HepG2 (cell line): ENCODE results near the gene LRIG1. TPM values are rescaled to one million over a fixed set of nuclear protein-coding genes. Genes with fewer than 3 reads are reported as not detected.
A peak's percentile ranks its signal among the peaks of the same experiment; 100 is the strongest.

Experiments
- ATAC-seq: fragments of 200-7000 bp; cut with Tn5 transposase; 3 replicates; pipeline ENCODE4 v1.9.1; 2020; ENCODE audit warnings: mild to moderate bottlenecking, moderate library complexity
- BruUV-seq: library from RNA; stranded (reverse); fragments of 400-500 nt; replicated peaks from 2 replicates; lab custom pipeline; 2021; lab: Mats Ljungman, UMichigan
- CTCF ChIA-PET: fragments of 300-600 bp; formaldehyde crosslinking; extraction: SDS; loops from one replicate; lab custom pipeline; 2021; ENCODE audit warnings: low total read pairs, inconsistent platforms, low intra/inter-chr PET ratio; lab: Yijun Ruan, JAX
- POLR2A ChIA-PET: fragments of 350-600 bp; sonication (Branson Sonifier 250); formaldehyde crosslinking; loops from one replicate; lab custom pipeline; 2020; ENCODE audit warnings: antibody characterized with exemption, inconsistent platforms; lab: Yijun Ruan, JAX
- DNase-seq: peaks from one replicate; pipeline ENCODE4 v3.0.0-alpha.2; 2015; ENCODE audit warnings: low spot score
- FAIRE-seq: peaks from 3 replicates; lab custom pipeline; 2011; peaks lifted over from hg19 to GRCh38; lab: Jason Lieb, UNC
- H2AFZ ChIP-seq: one replicate; pipeline ENCODE4 v1.6.1; 2011; ENCODE audit warnings: low read length, inconsistent platforms
- H3K27ac ChIP-seq: fragments of 300-600 bp; 3 replicates; pipeline ENCODE4 v1.8.0; 2011; ENCODE audit warnings: mixed run types, mild to moderate bottlenecking, mixed read lengths, low read length, inconsistent platforms; ENCODE audit not compliant: insufficient read depth; ENCODE audit errors: extremely low read length
- H3K27me3 ChIP-seq, 2 experiments: fragments of 200-600 bp in 1 of 2; 2 replicates in 1 of 2; 3 replicates in 1 of 2; pipeline versions ENCODE4 v1.6.0 to v1.8.0; 2011; ENCODE audit warnings: low read length in 2 of 2, mild to moderate bottlenecking in 2 of 2, moderate library complexity in 2 of 2, inconsistent platforms in 1 of 2; ENCODE audit not compliant: insufficient read depth in 2 of 2, control insufficient read depth in 1 of 2
- H3K36me3 ChIP-seq, 2 experiments: fragments of 200-600 bp in 1 of 2; replicated peaks in 1 of 2; 2 replicates in 1 of 2; 3 replicates in 1 of 2; pipeline versions ENCODE4 v1.5.1 to v1.8.0; 2011; ENCODE audit warnings: low read length in 2 of 2, inconsistent platforms in 1 of 2; ENCODE audit not compliant: insufficient read depth in 2 of 2, control insufficient read depth in 1 of 2
- H3K4me1 ChIP-seq: 2 replicates; pipeline ENCODE4 v1.5.1; 2012; ENCODE audit warnings: low read length, inconsistent platforms; ENCODE audit not compliant: insufficient read depth
- H3K4me2 ChIP-seq: 2 replicates; pipeline ENCODE4 v1.6.0; 2011; ENCODE audit warnings: low read depth, low read length, inconsistent platforms
- H3K4me3 ChIP-seq, 3 experiments: fragments of 200-600 bp in 1 of 3; sonication (generic), shearing (Covaris generic) in 1 of 3; replicated peaks in 1 of 3; 2 replicates each; pipeline ENCODE4 v1.5.1; 2011 to 2016; ENCODE audit warnings: low read length in 3 of 3, inconsistent platforms in 2 of 3, low read depth in 2 of 3, mild to moderate bottlenecking in 2 of 3, control low read depth in 1 of 3, mixed read lengths in 1 of 3; ENCODE audit not compliant: insufficient read depth in 1 of 3
- H3K79me2 ChIP-seq: one replicate; pipeline ENCODE4 v1.6.1; 2011; ENCODE audit warnings: low read length, inconsistent platforms; ENCODE audit not compliant: insufficient read depth
- H3K9ac ChIP-seq: 2 replicates; pipeline ENCODE4 v1.6.0; 2011; ENCODE audit warnings: mild to moderate bottlenecking, low read depth, low read length, inconsistent platforms; ENCODE audit not compliant: insufficient read depth
- H3K9me3 ChIP-seq: 2 replicates; pipeline ENCODE4 v1.5.1; 2012; ENCODE audit warnings: mild to moderate bottlenecking, low read length
- H4K20me1 ChIP-seq: 2 replicates; pipeline ENCODE4 v1.6.0; 2011; ENCODE audit warnings: inconsistent platforms, mild to moderate bottlenecking, low read length, moderate library complexity; ENCODE audit not compliant: insufficient read depth
- ELF4 ChIP-seq: sonication (generic); formaldehyde crosslinking; IDR thresholded peaks from 2 replicates; pipeline ENCODE4 v1.5.0; 2020; ENCODE audit warnings: missing genetic modification reagents, mild to moderate bottlenecking, moderate library complexity, borderline replicate concordance
- HNF4A ChIP-seq: sonication (generic); formaldehyde crosslinking; IDR thresholded peaks from 2 replicates; pipeline ENCODE4 v1.4.0; 2020; ENCODE audit warnings: missing genetic modification reagents
- HOXA5 ChIP-seq: sonication (generic); formaldehyde crosslinking; IDR thresholded peaks from 2 replicates; pipeline ENCODE4 v1.4.0; 2020; ENCODE audit warnings: missing genetic modification reagents
- PCBP2 ChIP-seq: fragments of 200-400 bp; formaldehyde crosslinking; optimal IDR thresholded peaks from 2 replicates; pipeline ENCODE3; 2018; ENCODE audit warnings: low read length, low read depth; ENCODE audit not compliant: poor library complexity, severe bottlenecking
- ZC3H4 ChIP-seq: sonication (generic); formaldehyde crosslinking; IDR thresholded peaks from 2 replicates; pipeline ENCODE4 v1.4.0; 2020; ENCODE audit warnings: missing genetic modification reagents, borderline replicate concordance
- ZNF615 ChIP-seq: sonication (generic); formaldehyde crosslinking; IDR thresholded peaks from 2 replicates; pipeline ENCODE4 v1.5.0; 2020; ENCODE audit warnings: mild to moderate bottlenecking, missing genetic modification reagents, borderline replicate concordance
- WGBS: methylation state at CpG from one replicate; pipeline ENCODE4 v1.1.6; 2017; ENCODE audit warnings: low lambda C conversion rate; 5-methylcytosine and 5-hydroxymethylcytosine counted together
- in situ Hi-C: cut with HindIII; loops from 2 replicates; pipeline ENCODE4 v1.10.0; 2017; ENCODE audit warnings: low pct_unique_long_range_greater_than_20kb; ENCODE audit not compliant: extremely low pct_ligation_motif_present
- intact Hi-C: fragments of 100-400 bp; cut with micrococcal nuclease; formaldehyde crosslinking; loops from one replicate; pipeline ENCODE4 v1.10.0; 2022; ENCODE audit not compliant: unreplicated experiment
- polyA plus RNA-seq, 8 experiments: library from polyadenylated mRNA; depleted of rRNA in 3 of 8; stranded (reverse) in 7 of 8; unstranded in 1 of 8; fragments of >200 nt; fragmentation: Illumina TruSeq in 4 of 8; extraction: Trizol in 4 of 8; gene quantifications; 2 replicates each; pipeline versions ENCODE4 v1.2.1 to v1.2.3, GENCODE V29; 2011 to 2016; ENCODE audit warnings: low read depth in 4 of 8, missing spikeins in 1 of 8, mixed read lengths in 1 of 8; ENCODE audit not compliant: insufficient read depth in 1 of 8
- total RNA-seq, 5 experiments: library from RNA; depleted of rRNA; stranded (reverse); fragments of >200 nt; fragmentation: Illumina TruSeq; extraction: Trizol; gene quantifications; 2 replicates each; pipeline ENCODE4 v1.2.3, GENCODE V29; 2016; ENCODE audit warnings: low read depth in 1 of 5

LRIG1 gene
- total and polyA plus RNA-seq, 2 of the 13 experiments (the other 11 are each of a cell fraction or from before 2014, with no cell fraction given): 17.8 to 24.8 TPM

DNA sequence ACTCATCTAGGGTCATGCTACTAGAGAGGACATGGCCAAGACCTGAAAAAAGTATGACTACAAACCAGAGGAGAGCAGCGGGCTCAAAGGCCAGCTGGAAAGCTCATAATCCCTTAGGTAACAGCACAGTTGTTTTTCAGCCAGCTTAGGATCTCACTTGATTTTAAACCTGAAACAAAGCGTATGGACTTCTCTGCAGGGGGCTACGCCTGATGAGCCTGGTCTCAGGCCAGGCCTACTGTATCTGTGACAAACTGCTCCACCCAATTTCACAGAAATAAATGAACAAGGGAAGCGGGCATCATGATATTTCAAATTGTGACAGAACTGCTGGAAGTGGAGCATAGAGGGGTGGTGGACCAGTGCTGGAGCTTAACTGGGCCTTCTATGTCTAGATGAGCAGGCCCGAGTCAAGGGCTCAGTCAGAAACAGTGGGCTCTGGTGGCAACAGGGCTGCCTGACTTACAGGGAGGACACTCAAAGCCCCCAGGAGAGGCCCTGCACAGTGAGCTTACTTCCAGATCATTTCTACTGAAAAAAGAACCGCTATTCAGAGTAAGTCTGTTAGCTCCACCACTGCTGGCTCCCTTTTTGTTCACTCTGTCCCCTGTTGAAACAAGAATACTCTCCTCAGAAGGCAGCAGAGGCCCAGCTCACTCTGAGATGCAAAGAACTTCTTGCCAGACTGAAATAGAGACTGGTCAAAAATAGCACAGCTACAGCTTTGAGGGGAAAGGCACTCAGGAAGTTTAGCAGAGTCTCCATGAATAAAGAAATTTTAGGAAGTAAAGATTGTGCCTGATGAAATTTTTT lies 47.0 kb downstream of the LRIG1 start:
- H4K20me1 ChIP-seq: no peaks in the 10 kb centered on the region
- ChIA-PET CTCF (no interaction called here), POLR2A (interaction anchor here (0.8 to 1.5 kb wide), 4 partner anchors 9 to 27 kb away, joined by 3 to 4 read pairs (median 3); no protein-coding TSS in a partner anchor)
- no peak for DNase-seq
- H2AFZ ChIP-seq: no peak overlapping the region
- TF ChIP-seq ZNF615 (CRISPR knock-in tag) (no peak), PCBP2 (no peak), HNF4A (CRISPR knock-in tag) (peak; percentile 41), ZC3H4 (CRISPR knock-in tag) (no peak), HOXA5 (no peak), ELF4 (no peak)
- no TSS peak for BruUV-seq
- intact Hi-C loops (no loop called here), in situ Hi-C loops (no loop called here)
- no peak for FAIRE-seq
- H3K9me3 ChIP-seq: no peaks in the 10 kb centered on the region
- WGBS: 92% methylated on average over 6 of the region's 6 CpGs
- H3K4me1 ChIP-seq: peaks cover 19% of the 10 kb centered on the region
- peaks cover 4 to 39% of the 10 kb centered on the region in 2 experiments for H3K36me3 ChIP-seq
- peaks cover 2% of the 10 kb centered on the region for H3K79me2 ChIP-seq
- ATAC-seq: peak; percentile 68
- no peaks in the 10 kb centered on the region for H3K27me3 ChIP-seq
- peak overlapping the region; percentile 16; the same call in 1 of the 2 replicates for H3K4me2 ChIP-seq
- H3K4me3 ChIP-seq: no peak overlapping the region
- peak overlapping the region; percentile 49 for H3K27ac ChIP-seq
- H3K9ac ChIP-seq: 0 out of 2 replicates have a peak overlapping the region, but pooled peaks have one; percentile 5
